ENCODE measurements around the gene PTX4.

The PTX4 gene

GRCh38 chr16:1532771-1533170 lies 44.0 kb upstream of the PTX4 start:
- H3K4me3 ChIP-seq (ENCODE audit: low read length, poor library complexity, severe bottlenecking), result no peak overlapping the region
- H3K36me3 ChIP-seq (ENCODE audit: insufficient read depth, low read length), result no peaks in the 10 kb centered on the region
- no peaks in the 10 kb centered on the region for H3K27me3 ChIP-seq (ENCODE audit: insufficient read depth, low read length, poor library complexity, severe bottlenecking)
- no peaks in the 10 kb centered on the region for H4K20me1 ChIP-seq (ENCODE audit: insufficient read depth, low read length, poor library complexity, severe bottlenecking)
- H3K9me3 ChIP-seq (ENCODE audit: insufficient read depth, low read depth, low read length), result no peaks in the 10 kb centered on the region
- no peaks in the 10 kb centered on the region for H3K79me2 ChIP-seq (ENCODE audit: insufficient read depth, low read length)
- no peaks in the 10 kb centered on the region for H3K9me2 ChIP-seq (replicated peaks; ENCODE audit: low read depth, low read length)
- no peak overlapping the region for H2AFZ ChIP-seq (ENCODE audit: low read length)
- TF ChIP-seq EZH2phosphoT487 (IDR thresholded peaks at IDR 0.05; ENCODE audit: borderline replicate concordance) (no peak), CTCF (conservative IDR thresholded peaks at IDR 0.05; ENCODE audit: low read length) (no peak)
- no peak overlapping the region for H3K4me2 ChIP-seq (ENCODE audit: low read depth, low read length, poor library complexity, severe bottlenecking)
- H3F3A ChIP-seq (ENCODE audit: low read depth), result no peaks in the 10 kb centered on the region
- peaks cover 4% of the 10 kb centered on the region for H3K4me1 ChIP-seq (ENCODE audit: insufficient read depth, low read length, poor library complexity, severe bottlenecking)
- no peak overlapping the region for H3K9ac ChIP-seq (ENCODE audit: low read depth, low read length, poor library complexity, severe bottlenecking)

DNA sequence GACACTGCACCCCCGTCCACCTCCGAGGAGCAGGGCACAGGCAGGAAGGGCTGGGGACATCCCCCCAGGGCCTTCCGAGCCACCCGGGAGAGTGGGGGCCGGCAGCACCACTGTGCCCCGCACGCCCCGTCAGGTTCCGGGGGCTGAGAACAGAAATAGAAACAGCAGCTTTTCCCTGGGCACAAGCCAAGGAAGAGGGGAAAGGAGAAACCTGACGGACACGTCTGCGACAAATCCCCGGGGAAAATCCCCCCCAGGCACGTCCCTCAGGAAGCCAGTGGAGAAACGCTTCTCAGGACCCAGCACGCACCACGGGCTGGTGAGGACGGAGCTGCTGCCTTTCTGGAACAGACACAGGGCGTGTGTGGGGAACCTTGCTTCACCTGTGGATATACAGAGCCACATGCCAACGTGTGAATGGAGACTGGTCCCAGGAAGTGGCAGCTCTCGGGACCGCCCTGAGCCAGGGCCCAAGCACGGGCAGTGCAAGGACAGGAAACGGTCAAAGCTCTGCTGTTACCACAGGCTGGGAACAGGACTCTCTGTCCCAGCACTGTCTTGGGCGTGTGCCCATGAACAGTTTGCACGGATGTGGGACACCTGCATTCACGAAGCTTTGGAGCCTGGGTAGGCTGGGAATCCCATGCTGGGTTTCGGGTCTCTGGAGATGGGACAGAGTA lies 43.5 kb upstream of the PTX4 start:
- Histone ChIP-seq H3K4me2 (ENCODE audit: low read depth, low read length, poor library complexity, severe bottlenecking) (no peak overlapping the region), H3K9me3 (ENCODE audit: insufficient read depth, low read depth, low read length) (no peaks in the 10 kb centered on the region), H3K4me1 (ENCODE audit: insufficient read depth, low read length, poor library complexity, severe bottlenecking) (peaks cover 1% of the 10 kb centered on the region), H3F3A (ENCODE audit: low read depth) (no peaks in the 10 kb centered on the region), H3K27me3 (ENCODE audit: insufficient read depth, low read length, poor library complexity, severe bottlenecking) (no peaks in the 10 kb centered on the region), H3K9me2 (replicated peaks; ENCODE audit: low read depth, low read length) (no peaks in the 10 kb centered on the region), H3K4me3 (ENCODE audit: low read length, poor library complexity, severe bottlenecking) (no peak overlapping the region), H3K79me2 (ENCODE audit: insufficient read depth, low read length) (no peaks in the 10 kb centered on the region), H2AFZ (ENCODE audit: low read length) (no peak overlapping the region), H3K9ac (ENCODE audit: low read depth, low read length, poor library complexity, severe bottlenecking) (no peak overlapping the region), H4K20me1 (ENCODE audit: insufficient read depth, low read length, poor library complexity, severe bottlenecking) (no peaks in the 10 kb centered on the region), H3K36me3 (ENCODE audit: insufficient read depth, low read length) (no peaks in the 10 kb centered on the region)
- no peak for TF ChIP-seq CTCF (conservative IDR thresholded peaks at IDR 0.05; ENCODE audit: low read length)
- TF ChIP-seq EZH2phosphoT487 (IDR thresholded peaks at IDR 0.05; ENCODE audit: borderline replicate concordance), result no peak

- no peak overlapping the region for H3K4me3 ChIP-seq (ENCODE audit: low read length, poor library complexity, severe bottlenecking)
- TF ChIP-seq EZH2phosphoT487 (IDR thresholded peaks at IDR 0.05; ENCODE audit: borderline replicate concordance) (no peak), CTCF (conservative IDR thresholded peaks at IDR 0.05; ENCODE audit: low read length) (no peak)
- no peak overlapping the region for H3K4me2 ChIP-seq (ENCODE audit: low read depth, low read length, poor library complexity, severe bottlenecking)
- no peaks in the 10 kb centered on the region for H3K9me3 ChIP-seq (ENCODE audit: insufficient read depth, low read depth, low read length)
- no peaks in the 10 kb centered on the region for H3F3A ChIP-seq (ENCODE audit: low read depth)
- no peaks in the 10 kb centered on the region for H3K79me2 ChIP-seq (ENCODE audit: insufficient read depth, low read length)
- no peaks in the 10 kb centered on the region for H4K20me1 ChIP-seq (ENCODE audit: insufficient read depth, low read length, poor library complexity, severe bottlenecking)
- H3K9ac ChIP-seq (ENCODE audit: low read depth, low read length, poor library complexity, severe bottlenecking), result no peak overlapping the region
- H3K27me3 ChIP-seq (ENCODE audit: insufficient read depth, low read length, poor library complexity, severe bottlenecking), result no peaks in the 10 kb centered on the region
- H3K9me2 ChIP-seq (replicated peaks; ENCODE audit: low read depth, low read length), result no peaks in the 10 kb centered on the region
- H3K36me3 ChIP-seq (ENCODE audit: insufficient read depth, low read length), result no peaks in the 10 kb centered on the region
- H2AFZ ChIP-seq (ENCODE audit: low read length), result no peak overlapping the region
- H3K4me1 ChIP-seq (ENCODE audit: insufficient read depth, low read length, poor library complexity, severe bottlenecking), result peaks cover 8% of the 10 kb centered on the region
Observed at GRCh38 chr16:1531638-1531910, 42.8 kb upstream of the PTX4 start.
